ENCODE results near the gene FAM98C.

The FAM98C gene

GRCh38 chr19:38425810-38426466 lies 23.0 kb downstream of the FAM98C start, which contains the start of gene RASGRP4:
RASGRP4 (minus strand) TSS chr19:38426219; CDS start chr19:38426091, 128 bp downstream.
- DNase-seq (ENCODE audit: low read depth in 3 of 3), result peak in 2 of 3 experiments; percentile 16 to 60

- peak; percentile 17 to 57 (median 33) for DNase-seq (ENCODE audit: low read depth in 3 of 3)
Measured at GRCh38 chr19:38427035-38427677, 24.3 kb downstream of the FAM98C start.

GRCh38 chr19:38429055-38429810 lies 26.3 kb downstream of the FAM98C start:
- DNase-seq (ENCODE audit: low read depth in 3 of 3), result peak in 2 of 3 experiments; percentile 26 to 47

GRCh38 chr19:38429811-38430156 lies 26.9 kb downstream of the FAM98C start:
- DNase-seq (ENCODE audit: low read depth in 3 of 3), result no peak

GRCh38 chr19:38430931-38431330 lies 28.0 kb downstream of the FAM98C start:
- no peak for DNase-seq (ENCODE audit: low read depth in 3 of 3)

- DNase-seq (ENCODE audit: low read depth in 3 of 3), result peak in 2 of 3 experiments; percentile 37 to 72
Measured at GRCh38 chr19:38433268-38433733, 30.4 kb downstream of the FAM98C start, which contains the start of gene RYR1. RYR1 (plus strand) TSS chr19:38433691; CDS start chr19:38433830, 139 bp downstream.

GRCh38 chr19:38434549-38435051 lies 31.7 kb downstream of the FAM98C start:
- DNase-seq (ENCODE audit: low read depth in 3 of 3), result no peak

- no peak for DNase-seq (ENCODE audit: low read depth in 3 of 3)
Measured at GRCh38 chr19:38437295-38437694, 34.4 kb downstream of the FAM98C start.

- DNase-seq (ENCODE audit: low read depth in 3 of 3), result no peak
Measured at GRCh38 chr19:38437917-38438316, 35.0 kb downstream of the FAM98C start.

GRCh38 chr19:38440592-38440991 lies 37.7 kb downstream of the FAM98C start:
- DNase-seq (ENCODE audit: low read depth in 3 of 3), result no peak

- DNase-seq (ENCODE audit: low read depth in 3 of 3), result no peak
Measured at GRCh38 chr19:38441657-38442348, 38.9 kb downstream of the FAM98C start.

GRCh38 chr19:38442736-38443135 lies 39.8 kb downstream of the FAM98C start:
- no peak for DNase-seq (ENCODE audit: low read depth in 3 of 3)

GRCh38 chr19:38443458-38443999 lies 40.6 kb downstream of the FAM98C start:
- no peak for DNase-seq (ENCODE audit: low read depth in 3 of 3)

- no peak for DNase-seq (ENCODE audit: low read depth in 3 of 3)
Measured at GRCh38 chr19:38444026-38444425, 41.1 kb downstream of the FAM98C start.

- DNase-seq (ENCODE audit: low read depth in 3 of 3), result no peak
Measured at GRCh38 chr19:38445362-38445761, 42.5 kb downstream of the FAM98C start.

GRCh38 chr19:38448225-38448624 lies 45.3 kb downstream of the FAM98C start:
- no peak for DNase-seq (ENCODE audit: low read depth in 3 of 3)

GRCh38 chr19:38449518-38449917 lies 46.6 kb downstream of the FAM98C start:
- no peak for DNase-seq (ENCODE audit: low read depth in 3 of 3)

GRCh38 chr19:38451036-38451435 lies 48.1 kb downstream of the FAM98C start:
- DNase-seq (ENCODE audit: low read depth in 3 of 3), result no peak

- DNase-seq (ENCODE audit: low read depth in 3 of 3), result no peak
Measured at GRCh38 chr19:38451629-38452028, 48.7 kb downstream of the FAM98C start.

GRCh38 chr19:38452430-38453366 lies 49.8 kb downstream of the FAM98C start:
- DNase-seq (ENCODE audit: low read depth in 3 of 3), result peak in 1 of 3 experiments; percentile 44
